ENCODE data around the gene NPAS2. TPM values are rescaled to one million over a fixed set of nuclear protein-coding genes. Genes with fewer than 3 reads are reported as not detected.

Gene NPAS2
- polyA plus RNA-seq, 1 donor from 2014 or later: 1.7 TPM

GRCh38 chr2:101038455-101039255 lies 218.7 kb downstream of the NPAS2 start:
- Mint-ChIP-seq H3K9me3 (no peaks in the 10 kb centered on the region), H3K4me3 (no peak overlapping the region), H3K4me1 (peaks cover 5 to 12% (median 6%) of the 10 kb centered on the region in 3 donors), H3K27me3 (peaks cover 1% of the 10 kb centered on the region), H3K27ac (no peak overlapping the region), H3K36me3 (no peaks in the 10 kb centered on the region)

DNA sequence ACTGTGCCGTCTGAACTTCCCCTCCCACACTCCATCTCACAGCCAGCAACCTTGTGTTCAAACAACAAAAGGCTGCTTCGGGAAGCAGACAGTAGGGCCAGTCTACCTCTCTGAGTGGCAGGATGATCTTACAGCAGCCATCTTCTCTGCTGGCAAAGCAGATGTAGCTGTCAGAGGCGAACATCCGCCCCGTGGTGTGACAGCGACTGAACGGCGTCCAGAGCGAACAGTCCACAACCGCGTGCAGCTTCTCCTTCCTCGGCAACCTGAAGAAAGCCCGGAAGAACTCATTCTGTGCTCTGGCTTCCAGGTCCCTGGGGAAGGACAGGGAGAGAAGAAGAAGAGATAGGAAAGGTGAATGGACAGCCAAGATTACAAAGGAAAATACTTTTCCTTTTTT lies 220.1 kb downstream of the NPAS2 start:
- Mint-ChIP-seq H3K4me1 (peaks cover 6 to 20% (median 14%) of the 10 kb centered on the region in 3 donors), H3K36me3 (no peaks in the 10 kb centered on the region), H3K27ac (no peak overlapping the region), H3K27me3 (peaks cover 1% of the 10 kb centered on the region), H3K9me3 (no peaks in the 10 kb centered on the region), H3K4me3 (no peak overlapping the region)

GRCh38 chr2:101040761-101041160 lies 220.8 kb downstream of the NPAS2 start:
- H3K4me3 Mint-ChIP-seq: no peak overlapping the region
- no peaks in the 10 kb centered on the region for H3K9me3 Mint-ChIP-seq
- peaks cover 1% of the 10 kb centered on the region for H3K27me3 Mint-ChIP-seq
- H3K27ac Mint-ChIP-seq: no peak overlapping the region
- peaks cover 6 to 24% (median 17%) of the 10 kb centered on the region in 3 donors for H3K4me1 Mint-ChIP-seq
- no peaks in the 10 kb centered on the region for H3K36me3 Mint-ChIP-seq

GRCh38 chr2:101041413-101041812 lies 221.5 kb downstream of the NPAS2 start:
- H3K9me3 Mint-ChIP-seq: no peaks in the 10 kb centered on the region
- no peak overlapping the region for H3K27ac Mint-ChIP-seq

DNA sequence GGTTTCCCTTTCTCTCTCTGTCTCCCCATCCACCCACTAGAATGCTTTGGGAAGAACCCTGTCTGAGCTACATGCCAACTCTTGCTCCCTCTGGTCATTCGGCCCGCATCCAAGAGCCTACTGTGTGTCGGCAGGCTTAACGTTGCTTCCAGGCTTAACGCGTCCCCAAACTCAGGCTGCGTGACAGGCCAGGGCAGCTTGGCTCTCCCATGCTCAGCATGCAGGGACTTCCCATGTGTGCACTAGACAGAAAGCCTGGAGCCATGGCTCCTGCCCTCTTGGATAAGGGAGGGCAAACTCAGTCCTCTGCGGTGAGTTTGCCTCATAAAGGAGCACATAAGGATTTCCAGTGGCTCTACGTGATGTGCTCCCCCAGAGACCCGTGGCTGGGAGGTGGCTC lies 225.4 kb downstream of the NPAS2 start:
- H3K9me3 Mint-ChIP-seq: peaks cover 0 to 3% (median 0%) of the 10 kb centered on the region in 3 donors
- no peaks in the 10 kb centered on the region for H3K27me3 Mint-ChIP-seq
- H3K36me3 Mint-ChIP-seq: no peaks in the 10 kb centered on the region
- no peak overlapping the region for H3K27ac Mint-ChIP-seq
- H3K4me1 Mint-ChIP-seq: peaks cover 6 to 22% (median 17%) of the 10 kb centered on the region in 3 donors
- H3K4me3 Mint-ChIP-seq: no peak overlapping the region

More at GRCh38 chr2:101041413-101041812, 221.5 kb downstream of the NPAS2 start:
- no peaks in the 10 kb centered on the region for H3K36me3 Mint-ChIP-seq
- H3K4me1 Mint-ChIP-seq: peaks cover 6 to 24% (median 17%) of the 10 kb centered on the region in 3 donors
- no peak overlapping the region for H3K4me3 Mint-ChIP-seq
- peaks cover 1% of the 10 kb centered on the region for H3K27me3 Mint-ChIP-seq

Other genes starting within 250 kb of the NPAS2 start
- 4,953 TPM for gene RPL31, start 182.2 kb downstream of the NPAS2 start, polyA plus RNA-seq